ENCODE data around the gene MTUS2.
"Not testable (repeated sequence)": the region's sequence is repeated elsewhere in the genome, so short reads cannot be mapped to it uniquely, and the experiment has no call there.

Gene MTUS2

DNA sequence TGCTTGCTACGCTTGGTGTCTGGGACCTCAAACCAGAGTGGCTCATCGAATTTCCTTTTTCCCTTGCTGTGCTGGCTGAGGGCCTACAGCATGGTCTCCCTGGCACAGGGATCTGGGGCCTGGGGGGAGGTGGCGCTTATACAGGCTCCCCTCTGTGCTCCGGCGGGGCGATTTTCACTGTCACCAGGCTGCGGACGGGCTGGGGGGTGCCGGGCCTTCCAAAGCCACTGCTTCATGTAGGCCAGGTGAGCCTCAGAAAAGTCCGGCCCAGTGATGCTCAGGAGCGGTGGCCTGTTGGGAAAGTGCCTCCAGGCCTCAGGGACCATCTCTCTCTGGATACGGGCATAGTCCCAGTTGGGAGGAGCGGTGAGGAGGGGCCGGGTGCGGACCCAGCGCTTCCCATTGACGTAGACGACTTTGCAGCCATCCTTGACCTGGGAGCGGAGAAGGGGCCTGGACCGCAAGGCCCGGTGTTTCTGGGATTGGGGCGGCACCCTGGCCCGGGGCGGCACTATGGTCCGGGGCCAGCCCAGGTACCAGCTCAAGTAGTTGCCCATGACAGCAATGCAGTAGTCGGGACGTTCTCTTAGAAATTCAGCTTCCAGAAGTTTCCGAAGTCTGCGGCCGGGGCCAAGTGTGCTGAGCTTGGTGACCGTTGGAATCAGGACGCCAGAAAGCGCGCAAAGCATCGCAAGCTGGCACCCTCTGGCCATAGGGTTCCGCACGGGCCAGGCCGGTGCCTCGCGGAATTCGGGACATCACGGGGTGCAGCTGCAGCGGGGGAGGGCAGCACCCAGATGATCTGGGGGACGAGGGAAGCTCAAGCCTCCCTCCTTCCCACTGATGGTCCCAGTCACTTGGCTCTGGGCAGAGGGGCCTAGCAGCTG lies 519.5 kb downstream of the MTUS2 start:
- no peak overlapping the region for H2AFZ ChIP-seq (ENCODE audit: low read depth, low read length)
- H3K27ac ChIP-seq (ENCODE audit: low read length), result peak overlapping the region; percentile 29; the same call in 1 of the 2 replicates
- H3K4me1 ChIP-seq (ENCODE audit: insufficient read depth, low read length), result peaks cover 16% of the 10 kb centered on the region
- DNase-seq, result no peak
- H3K9ac ChIP-seq (ENCODE audit: low read depth, low read length), result no peak overlapping the region
- no peak for ATAC-seq (ENCODE audit: insufficient read depth, low read depth)
- peaks cover 17% of the 10 kb centered on the region for H3K9me3 ChIP-seq (ENCODE audit: insufficient read depth, low read length, severe bottlenecking)
- no peaks in the 10 kb centered on the region for H3K36me3 ChIP-seq (ENCODE audit: insufficient read depth, low read length)
- H3K4me3 ChIP-seq (ENCODE audit: low read depth in 1 of 2, low read length in 2 of 2), result no peak overlapping the region
- no peaks in the 10 kb centered on the region for H4K20me1 ChIP-seq (ENCODE audit: insufficient read depth, low read length)
- no peaks in the 10 kb centered on the region for H3K27me3 ChIP-seq (ENCODE audit: insufficient read depth, low read length, poor library complexity)
- no peaks in the 10 kb centered on the region for H3K79me2 ChIP-seq (ENCODE audit: insufficient read depth, low read length)
- no peak for TF ChIP-seq EZH2 (IDR thresholded peaks at IDR 0.05; ENCODE audit: borderline replicate concordance, low read depth, low read length, severe bottlenecking)
- TF ChIP-seq, protein P1, sequence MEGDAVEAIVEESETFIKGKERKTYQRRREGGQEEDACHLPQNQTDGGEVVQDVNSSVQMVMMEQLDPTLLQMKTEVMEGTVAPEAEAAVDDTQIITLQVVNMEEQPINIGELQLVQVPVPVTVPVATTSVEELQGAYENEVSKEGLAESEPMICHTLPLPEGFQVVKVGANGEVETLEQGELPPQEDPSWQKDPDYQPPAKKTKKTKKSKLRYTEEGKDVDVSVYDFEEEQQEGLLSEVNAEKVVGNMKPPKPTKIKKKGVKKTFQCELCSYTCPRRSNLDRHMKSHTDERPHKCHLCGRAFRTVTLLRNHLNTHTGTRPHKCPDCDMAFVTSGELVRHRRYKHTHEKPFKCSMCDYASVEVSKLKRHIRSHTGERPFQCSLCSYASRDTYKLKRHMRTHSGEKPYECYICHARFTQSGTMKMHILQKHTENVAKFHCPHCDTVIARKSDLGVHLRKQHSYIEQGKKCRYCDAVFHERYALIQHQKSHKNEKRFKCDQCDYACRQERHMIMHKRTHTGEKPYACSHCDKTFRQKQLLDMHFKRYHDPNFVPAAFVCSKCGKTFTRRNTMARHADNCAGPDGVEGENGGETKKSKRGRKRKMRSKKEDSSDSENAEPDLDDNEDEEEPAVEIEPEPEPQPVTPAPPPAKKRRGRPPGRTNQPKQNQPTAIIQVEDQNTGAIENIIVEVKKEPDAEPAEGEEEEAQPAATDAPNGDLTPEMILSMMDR (IDR thresholded peaks at IDR 0.05; ENCODE audit: borderline replicate concordance, extremely low read depth, low read length, poor library complexity, severe bottlenecking), result no peak
- no peak overlapping the region for H3K4me2 ChIP-seq (ENCODE audit: insufficient read depth, low read length)

DNA sequence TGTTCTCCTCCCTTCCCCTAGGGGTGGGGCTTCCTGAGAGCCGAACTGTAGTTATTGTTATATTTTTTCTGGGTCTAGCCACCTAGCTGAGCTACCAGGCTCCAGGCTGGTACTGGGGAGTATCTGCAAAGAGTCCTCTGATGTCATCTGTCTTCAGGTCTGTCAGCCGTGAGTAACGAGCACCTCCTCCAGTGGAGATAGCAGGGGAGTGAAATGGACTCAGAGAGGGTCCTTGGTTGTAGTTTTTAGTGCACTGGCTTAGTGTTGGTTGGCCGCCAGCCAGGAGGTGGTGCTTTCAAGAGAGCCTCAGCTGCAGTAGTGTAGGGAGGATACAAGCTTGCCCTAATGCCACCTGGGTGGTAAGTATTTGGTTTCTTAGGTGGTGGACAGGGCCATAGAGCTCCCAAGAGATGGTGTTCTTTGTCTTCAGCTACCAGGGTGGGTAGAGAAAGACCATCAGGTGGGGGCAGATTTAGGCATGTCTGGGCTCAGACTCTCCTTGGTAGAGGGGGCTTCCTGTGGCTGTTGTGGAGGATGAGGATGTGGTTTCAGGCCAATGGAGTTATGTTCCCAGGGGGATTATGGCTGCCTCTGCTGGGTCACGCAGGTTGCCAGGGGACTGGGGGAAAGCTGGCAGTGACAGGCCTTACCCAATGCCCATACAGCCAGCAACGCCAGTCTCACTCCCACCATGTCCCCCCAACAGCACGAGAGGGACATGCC lies 525.9 kb downstream of the MTUS2 start:
- H3K27ac ChIP-seq (ENCODE audit: low read length), result peak overlapping the region; percentile 97

DNA sequence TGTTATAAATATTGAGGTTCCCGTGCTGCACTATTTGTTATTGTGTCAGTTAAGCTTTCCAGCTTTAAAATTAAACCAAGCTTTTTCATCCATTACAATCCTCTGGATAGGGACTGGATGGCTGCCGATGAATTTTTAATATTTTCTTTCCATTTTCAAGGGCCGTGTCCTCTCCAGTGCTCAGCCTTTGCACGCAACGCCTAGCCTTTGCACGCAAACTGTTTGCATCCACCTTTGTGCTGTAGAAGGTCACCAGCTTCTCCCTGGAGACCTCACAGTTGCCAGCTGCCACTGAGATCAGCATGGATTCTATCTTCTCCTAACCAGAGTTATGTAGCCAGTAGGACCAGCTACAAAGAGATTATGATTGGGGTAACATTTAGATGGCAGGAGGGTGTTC lies 534.9 kb downstream of the MTUS2 start:
- H3K27me3 ChIP-seq (ENCODE audit: insufficient read depth, low read length, poor library complexity), result no peaks in the 10 kb centered on the region
- peak overlapping the region; percentile 59 for H3K27ac ChIP-seq (ENCODE audit: low read length)
- ATAC-seq (ENCODE audit: insufficient read depth, low read depth), result no peak
- no peaks in the 10 kb centered on the region for H4K20me1 ChIP-seq (ENCODE audit: insufficient read depth, low read length)
- H3K9ac ChIP-seq (ENCODE audit: low read depth, low read length), result no peak overlapping the region
- no peak overlapping the region for H3K4me2 ChIP-seq (ENCODE audit: insufficient read depth, low read length)
- peaks cover 81% of the 10 kb centered on the region for H3K36me3 ChIP-seq (ENCODE audit: insufficient read depth, low read length)
- no peak for DNase-seq
- H3K4me3 ChIP-seq (ENCODE audit: low read depth in 1 of 2, low read length in 2 of 2), result no peak overlapping the region
- peaks cover 52% of the 10 kb centered on the region for H3K4me1 ChIP-seq (ENCODE audit: insufficient read depth, low read length)
- no peak overlapping the region for H2AFZ ChIP-seq (ENCODE audit: low read depth, low read length)
- no peak for TF ChIP-seq EZH2 (IDR thresholded peaks at IDR 0.05; ENCODE audit: borderline replicate concordance, low read depth, low read length, severe bottlenecking)
- TF ChIP-seq, protein P1 (IDR thresholded peaks at IDR 0.05; ENCODE audit: borderline replicate concordance, extremely low read depth, low read length, poor library complexity, severe bottlenecking), result no peak
- no peaks in the 10 kb centered on the region for H3K9me3 ChIP-seq (ENCODE audit: insufficient read depth, low read length, severe bottlenecking)
- H3K79me2 ChIP-seq (ENCODE audit: insufficient read depth, low read length), result peaks cover 80% of the 10 kb centered on the region

More for the DNA sequence above, 525.9 kb downstream of the MTUS2 start:
- ATAC-seq (ENCODE audit: insufficient read depth, low read depth) (peak; percentile 85), DNase-seq (peak; percentile 90)
- H3K27me3 ChIP-seq (ENCODE audit: insufficient read depth, low read length, poor library complexity); H4K20me1 ChIP-seq (ENCODE audit: insufficient read depth, low read length): not testable (repeated sequence)
- H3K4me1 ChIP-seq (ENCODE audit: insufficient read depth, low read length), result peaks cover 66% of the 10 kb centered on the region
- peak overlapping the region; percentile 42 for H2AFZ ChIP-seq (ENCODE audit: low read depth, low read length)
- H3K36me3 ChIP-seq (ENCODE audit: insufficient read depth, low read length), result peaks cover 12% of the 10 kb centered on the region
- H3K79me2 ChIP-seq (ENCODE audit: insufficient read depth, low read length), result peaks cover 39% of the 10 kb centered on the region
- TF ChIP-seq, protein P1 (IDR thresholded peaks at IDR 0.05; ENCODE audit: borderline replicate concordance, extremely low read depth, low read length, poor library complexity, severe bottlenecking), result peak; percentile 60
- peaks cover 13% of the 10 kb centered on the region for H3K9me3 ChIP-seq (ENCODE audit: insufficient read depth, low read length, severe bottlenecking)
- H3K4me2 ChIP-seq (ENCODE audit: insufficient read depth, low read length), result peak overlapping the region; percentile 56
- peak overlapping the region; percentile 64 for H3K9ac ChIP-seq (ENCODE audit: low read depth, low read length)
- H3K4me3 ChIP-seq (ENCODE audit: low read depth in 1 of 2, low read length in 2 of 2), result peak overlapping the region in 1 of 2 experiments; percentile 56; a peak in 2 of 4 replicates

All from DND-41 (cell line).